ENCODE measurements around the gene TOMM5.
A peak's percentile ranks its signal among the peaks of the same experiment; 100 is the strongest.

TOMM5 gene

GRCh38 chr9:37559855-37560592, 32.4 kb downstream of the TOMM5 start:
- no peak for DNase-seq

DNA sequence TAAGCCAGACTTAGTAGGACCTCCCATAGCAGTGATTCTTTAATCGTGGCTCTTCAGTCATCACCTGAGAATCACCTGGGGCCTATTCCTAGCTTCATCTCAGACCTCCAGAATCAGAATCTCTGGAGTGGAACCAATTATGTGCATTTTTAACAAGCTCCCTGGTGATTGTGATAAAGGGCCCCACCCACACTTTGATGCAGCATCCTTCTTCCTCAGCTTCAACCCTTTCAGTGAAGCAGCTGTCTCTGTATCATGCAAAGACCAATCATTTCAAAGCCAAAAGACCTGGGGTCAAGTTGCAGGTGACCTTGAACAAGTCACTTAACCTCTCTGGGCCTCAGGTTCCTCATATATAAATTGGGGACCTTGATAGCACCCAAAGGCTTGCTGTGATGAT, 33.3 kb downstream of the TOMM5 start:
- DNase-seq = peak; percentile 59

DNA sequence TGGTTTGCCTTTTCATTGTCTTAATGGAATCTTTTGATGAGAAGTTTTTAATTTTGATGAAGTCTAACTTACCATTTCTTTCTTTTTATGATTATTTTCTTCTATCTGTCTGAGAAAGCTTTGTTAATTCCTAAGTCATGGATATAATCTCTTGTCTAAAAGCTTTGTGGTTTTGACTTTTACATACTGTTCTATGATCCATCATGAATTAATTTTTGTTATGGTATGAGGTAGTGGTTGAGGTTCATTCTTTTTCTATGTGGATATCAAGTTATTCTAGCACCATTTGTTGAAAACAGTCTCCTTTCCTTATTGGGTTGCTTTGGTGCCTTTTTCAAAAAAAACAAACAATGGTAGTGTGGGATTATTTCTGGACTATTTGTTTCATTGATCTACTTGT, 36.6 kb downstream of the TOMM5 start:
- no peak for DNase-seq

GRCh38 chr9:37554318-37554717, 38.1 kb downstream of the TOMM5 start:
- no peak for DNase-seq

DNA sequence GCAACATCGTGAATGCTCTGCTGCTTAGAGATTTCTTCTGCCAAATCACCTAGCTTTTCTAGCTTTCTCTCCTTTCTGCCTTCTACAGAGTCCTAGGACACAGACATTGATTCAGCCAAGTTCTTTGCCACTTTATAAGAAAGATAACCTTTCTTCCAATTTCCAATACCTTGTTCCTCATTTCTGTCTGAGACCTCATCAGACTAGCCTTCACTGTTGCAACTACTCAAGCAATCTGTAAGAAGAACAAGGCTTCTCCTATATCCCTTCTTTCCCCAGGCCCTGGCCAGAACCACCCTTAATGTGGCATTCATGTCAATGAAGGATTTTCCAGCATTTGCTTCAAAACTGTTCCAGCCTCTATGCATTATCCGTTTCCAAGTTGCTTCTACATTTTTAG, 40.5 kb downstream of the TOMM5 start:
- no peak for DNase-seq

DNA sequence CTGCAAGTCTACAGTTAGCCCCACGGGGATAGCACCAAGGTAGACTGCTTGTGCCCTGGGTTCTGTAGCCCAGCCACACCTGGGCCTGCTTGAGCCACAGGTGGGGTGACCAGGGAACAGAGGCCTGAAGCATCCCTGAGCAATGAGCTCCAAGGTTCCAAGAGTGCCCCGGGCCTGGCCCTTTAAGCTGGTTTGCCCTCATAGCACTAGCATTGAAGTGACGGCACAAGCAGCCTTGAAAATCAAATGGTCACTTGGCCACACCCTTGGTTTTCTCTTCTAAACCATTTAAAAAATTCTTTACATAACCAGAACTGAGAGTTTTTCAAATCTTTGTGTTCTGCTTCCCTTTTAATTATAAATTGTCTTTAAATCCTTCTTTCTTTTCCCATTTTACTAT, 40.9 kb downstream of the TOMM5 start:
- no peak for DNase-seq

GRCh38 chr9:37550781-37551180, 41.6 kb downstream of the TOMM5 start:
- DNase-seq = no peak

DNA sequence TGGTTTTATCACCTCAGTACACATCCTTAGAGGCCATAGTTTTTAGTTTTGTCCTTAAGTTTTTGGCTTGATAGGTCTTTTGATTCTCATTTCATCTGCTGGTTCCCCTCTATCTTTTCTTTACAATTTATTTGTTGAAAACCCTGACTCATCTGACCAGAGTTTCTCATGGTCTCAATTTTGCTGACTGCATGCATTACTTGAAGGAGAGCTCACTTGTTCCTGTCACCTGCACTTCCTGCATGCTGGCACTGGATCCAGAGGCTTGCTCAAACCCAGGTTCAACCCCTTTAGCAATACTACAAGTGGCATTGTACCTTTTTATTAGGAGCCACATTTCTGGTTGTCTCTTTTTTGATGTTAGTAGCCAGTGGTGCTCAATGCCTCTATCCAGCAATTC, 42.9 kb downstream of the TOMM5 start:
- no peak for DNase-seq

GRCh38 chr9:37547328-37547878, 45.0 kb downstream of the TOMM5 start:
- DNase-seq = no peak

DNA sequence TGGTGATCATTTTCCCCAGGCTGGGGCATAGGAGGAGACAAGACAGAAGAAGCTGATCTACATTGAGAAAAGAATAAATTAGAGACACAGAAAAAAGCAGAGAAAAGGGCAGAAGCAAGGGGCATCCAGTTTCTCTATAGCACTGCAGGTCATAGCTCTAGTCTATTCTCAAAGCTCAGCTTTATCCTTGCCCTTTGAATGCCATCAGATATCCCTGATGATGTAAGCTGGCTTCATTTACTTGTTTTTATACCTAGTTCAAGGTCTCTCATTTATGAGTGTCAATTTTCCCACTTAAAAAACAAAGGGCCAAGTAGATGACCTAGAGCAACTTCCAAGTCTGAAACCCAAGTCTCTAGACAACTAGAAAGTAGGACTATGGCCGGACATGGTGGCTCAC, 48.9 kb downstream of the TOMM5 start:
- no peak for DNase-seq

DNA sequence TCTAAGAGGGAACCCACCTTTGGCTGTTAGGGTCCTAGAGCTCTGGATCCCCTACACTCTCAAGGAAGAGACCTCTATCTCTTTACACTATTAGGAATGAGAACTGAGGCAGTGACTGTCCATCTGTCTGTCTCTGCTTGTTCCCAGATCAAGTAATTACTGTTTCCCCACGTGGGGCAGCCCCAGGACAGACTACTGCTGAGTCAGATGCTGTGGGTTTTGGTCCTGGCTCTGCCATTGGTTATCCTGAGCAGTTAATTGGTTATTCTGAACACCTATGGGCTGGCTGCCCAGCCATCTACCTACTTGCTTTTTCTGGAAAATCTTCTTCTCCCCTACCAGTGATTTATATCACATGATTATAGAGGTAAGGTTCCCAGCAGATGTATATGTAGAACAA, 49.5 kb downstream of the TOMM5 start:
- no peak for DNase-seq

DNA sequence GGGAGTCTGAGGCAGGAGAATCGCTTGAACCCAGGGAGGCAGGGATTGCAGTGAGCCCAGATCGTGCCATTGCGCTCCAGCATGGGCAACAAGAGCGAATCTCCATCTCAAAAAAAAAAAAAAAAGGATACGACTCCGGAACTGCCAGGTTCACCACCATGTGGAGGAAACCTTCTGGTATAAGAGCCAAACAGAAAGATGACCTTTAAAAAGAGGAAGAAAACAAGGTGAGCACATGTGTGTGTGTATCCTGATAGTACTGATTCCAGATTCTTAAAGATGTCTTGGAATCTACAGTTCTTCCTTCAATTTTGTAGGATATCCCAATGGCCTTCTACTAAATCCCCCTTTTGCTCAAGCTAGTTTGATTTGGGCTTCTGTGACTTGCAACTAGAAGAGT, 49.9 kb downstream of the TOMM5 start:
- no peak for DNase-seq

- no peak for DNase-seq
Observed at GRCh38 chr9:37541465-37541864, 50.9 kb downstream of the TOMM5 start.

GRCh38 chr9:37540634-37541033, 51.8 kb downstream of the TOMM5 start:
- no peak for DNase-seq

GRCh38 chr9:37539634-37540033, 52.8 kb downstream of the TOMM5 start:
- no peak for DNase-seq

All from NCI-H146 (cell line).